LHCN-M2 (cell line): ENCODE results near the gene ZNF592. TPM values are rescaled to one million over a fixed set of nuclear protein-coding genes. Genes with fewer than 3 reads are reported as not detected.
A peak's percentile ranks its signal among the peaks of the same experiment; 100 is the strongest.

Experiments used
- DNase-seq: peaks from one replicate; pipeline ENCODE4 v3.0.0-alpha.2; 2012; ENCODE audit warnings: low read depth
- total RNA-seq: library from RNA; depleted of rRNA; stranded (reverse); fragments of >200 nt; gene quantifications from 2 replicates; pipeline ENCODE4 v1.2.3, GENCODE V29; 2014

The ZNF592 gene
- total RNA-seq, 1 experiment from 2014 or later, result 12.2 TPM

- no peak for DNase-seq
These were observed 56.8 kb downstream of the ZNF592 start for GRCh38 chr15:84805221-84805620.

DNA sequence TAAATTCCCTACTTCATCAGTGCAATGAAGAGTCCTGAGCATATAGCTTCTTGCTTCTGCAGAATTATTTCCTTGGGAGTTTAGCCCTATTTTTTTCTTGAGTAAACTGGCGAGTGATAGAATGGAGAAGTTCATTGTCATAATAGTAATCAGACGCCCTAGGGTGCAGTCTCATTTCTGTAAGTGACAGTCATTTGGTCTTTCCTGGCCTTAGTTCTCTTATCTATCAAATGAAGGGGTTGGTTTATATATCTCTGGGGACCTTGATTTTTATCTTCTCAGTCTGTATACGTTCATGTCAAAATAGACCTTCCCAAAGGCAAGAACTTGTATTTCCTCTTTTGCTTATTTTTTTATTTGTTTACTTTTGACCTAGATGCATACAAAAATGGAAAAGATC, 58.8 kb downstream of the ZNF592 start:
- no peak for DNase-seq

DNA sequence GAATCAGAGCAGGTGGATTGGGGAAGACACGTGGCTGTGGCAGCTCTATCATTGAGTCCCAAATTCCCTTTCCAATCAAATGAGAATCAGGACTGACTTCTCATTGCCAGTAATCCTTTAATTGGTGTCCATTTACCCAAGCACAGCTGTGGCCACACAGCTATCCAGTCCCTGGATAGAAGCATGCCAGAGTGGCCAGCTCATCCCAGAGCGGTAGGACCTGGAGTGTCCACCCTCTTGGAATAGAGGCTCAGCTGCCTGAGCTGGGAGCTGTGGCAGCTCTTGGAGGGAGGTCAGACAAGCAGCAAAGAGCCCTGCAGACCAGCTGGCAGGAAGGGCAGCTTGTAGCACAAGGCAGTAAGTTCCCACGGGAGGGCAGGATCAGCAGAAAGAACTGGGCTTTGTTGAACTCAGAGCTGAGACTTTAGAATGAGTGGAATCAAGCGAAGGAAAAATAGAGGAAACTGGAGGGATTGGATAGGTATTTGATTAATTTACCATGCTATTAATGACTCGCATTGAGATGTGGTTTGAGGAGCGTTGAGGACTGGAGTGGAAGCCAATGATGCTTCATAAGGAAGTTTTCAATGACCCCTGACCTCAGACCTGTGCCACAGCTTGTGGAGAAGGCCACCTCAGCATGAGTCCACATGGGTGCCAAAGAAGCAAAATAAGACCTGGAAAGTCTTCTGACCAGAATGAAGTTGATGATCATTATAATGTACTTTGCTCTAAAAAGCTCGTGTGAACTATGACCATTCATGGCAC, 61.9 kb downstream of the ZNF592 start:
- peak; percentile 95 for DNase-seq

- no peak for DNase-seq
These were observed 62.8 kb downstream of the ZNF592 start for GRCh38 chr15:84811151-84811550.

GRCh38 chr15:84811828-84812227, 63.4 kb downstream of the ZNF592 start:
- no peak for DNase-seq

GRCh38 chr15:84812842-84813241, 64.5 kb downstream of the ZNF592 start:
- no peak for DNase-seq

GRCh38 chr15:84813435-84813834, 65.0 kb downstream of the ZNF592 start:
- no peak for DNase-seq

DNA sequence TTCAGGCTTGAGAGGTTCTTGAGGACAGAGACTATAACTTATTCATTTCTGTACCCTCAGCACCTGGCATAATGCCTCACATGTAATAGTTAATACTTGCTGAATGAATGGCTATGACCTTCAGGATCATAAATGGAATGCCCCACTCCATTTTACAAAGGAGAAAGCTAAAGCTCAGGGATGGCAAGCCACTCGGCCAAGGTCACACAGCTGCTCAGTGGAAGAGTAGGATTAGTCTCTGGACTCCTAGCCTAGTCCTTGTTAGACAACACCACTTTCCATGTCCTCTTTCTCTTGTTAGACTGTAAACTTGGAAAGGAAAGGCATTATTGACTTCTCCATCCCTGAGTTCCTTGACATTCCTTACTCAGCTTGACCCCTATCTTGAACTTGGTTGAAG, 65.5 kb downstream of the ZNF592 start:
- DNase-seq, result no peak

GRCh38 chr15:84814916-84815315, 66.5 kb downstream of the ZNF592 start:
- DNase-seq, result no peak

DNA sequence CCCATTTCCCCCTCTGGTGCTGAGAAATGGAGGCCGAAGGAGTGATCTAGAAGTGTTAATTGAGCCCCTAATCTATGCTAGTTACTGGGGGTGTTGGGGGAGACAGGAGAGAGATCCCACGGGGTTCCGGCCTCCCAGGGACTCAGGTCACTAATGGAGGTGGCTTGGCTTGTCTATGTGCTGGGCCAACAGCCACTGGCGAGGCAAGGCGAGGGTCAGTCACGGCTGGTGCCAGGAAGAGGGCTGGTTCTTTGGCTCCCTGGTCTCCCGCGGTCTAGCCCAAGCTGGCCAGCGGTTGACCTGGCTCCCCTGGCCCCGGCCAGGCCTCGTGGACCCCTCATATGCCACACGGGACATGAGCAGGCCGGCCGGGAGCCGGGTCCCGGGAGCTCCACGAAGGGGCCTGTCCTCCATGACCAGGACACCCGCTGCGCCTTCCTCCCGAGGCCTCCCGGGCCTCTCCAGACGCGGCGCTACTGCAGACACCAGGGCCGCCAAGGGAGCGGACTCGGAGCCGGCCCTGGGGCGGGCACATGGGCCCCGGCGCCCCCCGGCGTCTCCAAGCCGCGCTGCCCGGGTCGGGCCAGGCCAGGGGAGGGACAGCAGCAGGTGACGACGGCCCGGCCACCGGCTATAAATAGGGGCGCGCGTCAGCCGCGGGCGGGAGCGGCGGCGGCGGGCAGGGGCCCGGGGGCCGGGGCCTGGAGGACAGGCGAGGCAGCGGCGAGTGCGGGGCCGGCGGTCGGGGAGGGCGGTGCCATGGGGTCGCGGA, 68.5 kb downstream of the ZNF592 start, which contains the start of gene ALPK3:
TSS of gene ALPK3 (plus strand) at position 663 of the 772 bp plus-strand sequence. CDS start at position 760, 97 bp downstream.
- DNase-seq, result peak; percentile 83

DNA sequence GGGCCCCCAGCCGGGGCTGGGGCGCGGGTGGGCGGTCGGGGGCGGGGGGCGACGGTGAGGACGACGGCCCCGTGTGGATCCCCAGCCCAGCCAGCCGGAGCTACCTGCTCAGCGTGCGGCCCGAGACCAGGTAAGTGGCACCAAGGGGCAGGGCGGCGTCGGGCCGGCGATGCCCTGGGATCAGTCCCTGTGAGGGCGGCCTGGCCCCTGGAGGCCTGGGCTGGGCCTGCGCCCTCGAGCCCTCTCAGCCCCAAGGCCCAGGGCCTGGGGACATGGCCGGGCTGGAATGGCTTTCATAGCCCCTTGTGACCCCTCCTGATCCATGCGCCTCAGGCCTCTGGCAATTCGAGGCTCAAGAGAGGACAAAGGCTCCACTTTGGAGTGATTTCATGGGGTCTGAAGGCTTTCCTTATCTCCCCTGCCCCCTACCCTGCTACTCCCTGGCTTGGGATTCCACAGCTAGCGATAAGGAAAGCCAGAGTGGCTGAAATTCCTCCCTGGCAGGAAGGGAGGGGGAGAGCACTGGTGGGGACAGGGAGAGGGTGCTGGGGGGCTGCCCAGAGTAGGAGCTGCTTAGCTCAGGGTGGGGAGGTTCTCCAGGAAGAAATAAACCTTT, 69.2 kb downstream of the ZNF592 start:
- no peak for DNase-seq

DNA sequence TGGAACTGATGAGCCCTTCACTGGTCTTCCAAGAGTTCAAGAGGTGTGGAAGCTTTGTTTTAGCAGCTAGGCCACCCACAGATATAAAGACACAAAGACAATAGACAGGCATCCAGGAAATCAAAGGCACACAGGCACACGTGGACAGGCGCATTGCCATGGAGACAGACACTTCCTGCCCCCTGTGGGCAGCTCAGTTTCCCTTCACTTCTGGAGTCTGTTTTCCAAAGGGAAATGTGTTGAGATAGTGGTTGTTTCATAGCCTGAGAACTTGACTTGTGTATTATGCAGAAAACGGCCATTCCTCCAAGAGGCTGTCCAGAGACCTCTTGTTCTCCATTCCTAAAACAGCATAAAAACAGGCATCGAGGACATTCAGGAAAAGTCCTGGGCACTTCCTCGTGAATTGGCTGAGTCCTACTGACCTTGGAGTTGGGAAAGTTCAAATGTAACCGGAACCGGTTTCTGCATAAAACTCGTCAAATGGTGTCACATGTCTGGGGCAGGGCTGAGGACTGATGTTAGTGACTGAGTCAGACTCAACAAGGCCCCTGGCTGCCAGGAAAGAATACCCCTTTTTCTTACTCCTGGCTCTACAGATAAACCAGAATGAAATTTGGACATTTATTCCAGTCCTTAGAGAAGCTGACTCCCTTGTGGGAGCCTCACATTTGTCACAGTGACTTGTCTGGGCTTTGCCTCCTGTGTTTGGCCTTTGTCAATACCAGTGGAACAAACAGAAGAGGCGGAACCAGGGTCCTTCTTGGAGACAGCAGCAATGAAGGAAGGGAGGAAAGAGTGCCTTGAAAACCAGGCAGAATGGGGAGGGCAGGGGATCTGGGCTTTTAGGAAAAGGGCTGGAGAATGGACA, 70.1 kb downstream of the ZNF592 start:
- peak; percentile 84 for DNase-seq

DNA sequence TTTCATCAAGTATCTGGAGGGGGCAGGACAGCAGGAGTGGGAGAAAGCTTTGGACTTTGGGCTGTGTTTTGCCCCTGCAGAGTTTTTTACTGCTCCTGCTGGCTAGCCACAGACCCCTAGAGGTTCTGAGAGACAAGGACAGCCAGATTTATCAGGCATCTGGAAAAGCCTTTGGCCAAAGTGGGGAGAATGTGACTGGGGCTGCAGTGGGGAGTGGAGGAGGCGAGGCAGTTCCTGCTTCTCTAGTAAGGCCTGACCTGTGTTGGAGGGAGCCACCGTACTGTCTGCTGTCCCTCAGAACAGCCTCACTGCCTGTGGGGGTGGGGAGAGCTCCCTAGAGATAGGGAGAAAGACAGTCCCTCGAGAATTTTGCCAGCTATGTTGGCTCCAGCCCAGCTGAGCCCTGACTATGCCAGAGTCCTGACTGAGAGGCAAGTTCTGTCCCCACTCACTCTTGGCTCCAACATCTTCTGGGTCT, 70.9 kb downstream of the ZNF592 start:
- DNase-seq, result peak; percentile 40

GRCh38 chr15:84819791-84820190, 71.4 kb downstream of the ZNF592 start:
- DNase-seq, result no peak

- DNase-seq, result no peak
These were observed 73.2 kb downstream of the ZNF592 start for GRCh38 chr15:84821501-84822021.

DNA sequence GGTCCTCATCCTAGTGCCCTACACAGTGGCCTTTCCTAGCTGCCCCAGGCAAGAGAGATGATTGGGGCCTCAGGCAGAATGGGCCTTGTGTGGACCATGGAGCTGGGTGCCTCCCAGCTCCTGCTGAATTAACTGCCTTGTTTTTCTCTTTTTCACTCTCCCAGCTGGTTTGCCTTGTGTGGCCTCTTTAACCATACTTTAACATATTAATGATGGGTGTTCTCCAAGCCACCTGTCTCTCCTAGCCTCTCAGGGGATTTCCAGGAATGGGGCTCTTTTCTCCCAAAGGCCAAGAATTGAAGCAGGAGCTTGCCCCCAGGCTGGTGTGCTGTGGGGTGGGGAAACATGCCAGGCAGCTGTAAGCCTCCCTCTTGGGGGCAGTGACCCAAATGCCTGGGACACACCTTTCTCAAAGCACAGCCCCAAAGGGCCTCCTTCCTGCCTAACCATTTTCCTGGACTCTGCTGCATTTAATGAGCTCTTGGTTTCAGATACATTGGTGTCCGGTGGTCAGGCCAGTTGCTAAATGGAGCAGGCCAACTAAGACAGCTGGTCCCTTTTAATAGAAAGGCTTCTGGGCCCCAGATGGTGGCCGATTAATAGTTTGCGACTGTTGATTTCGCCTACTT, 74.4 kb downstream of the ZNF592 start:
- peak; percentile 34 for DNase-seq

DNA sequence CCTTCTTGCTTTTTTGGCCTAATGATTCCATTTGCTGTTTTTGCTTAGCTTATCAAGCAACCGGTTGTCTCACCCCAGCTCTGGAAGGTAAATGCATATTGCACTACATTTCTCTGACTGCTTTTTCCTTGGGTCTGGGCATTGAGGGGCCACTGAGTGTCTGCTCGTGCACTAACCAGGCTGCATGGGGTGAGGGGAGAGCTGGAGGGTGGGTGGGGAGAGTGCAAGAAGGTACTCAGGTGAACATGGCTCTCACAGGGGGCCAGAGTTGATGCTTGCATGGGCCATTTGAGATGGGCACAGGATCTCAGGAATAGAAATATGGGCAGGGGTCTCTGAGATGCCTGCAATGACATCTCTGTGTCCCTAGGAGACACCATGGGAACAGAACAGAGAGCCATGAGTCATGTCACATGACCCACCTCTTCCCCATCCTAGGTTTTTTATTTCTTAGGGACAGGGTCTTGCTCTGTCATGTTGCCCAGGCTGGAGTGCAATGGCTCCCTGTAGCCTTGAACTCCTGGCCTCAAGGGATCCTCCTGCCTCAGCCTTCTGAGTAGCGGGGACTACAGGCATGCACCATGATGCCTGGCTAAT, 75.0 kb downstream of the ZNF592 start:
- no peak for DNase-seq

- DNase-seq, result no peak
These were observed 76.0 kb downstream of the ZNF592 start for GRCh38 chr15:84824260-84825007.

DNA sequence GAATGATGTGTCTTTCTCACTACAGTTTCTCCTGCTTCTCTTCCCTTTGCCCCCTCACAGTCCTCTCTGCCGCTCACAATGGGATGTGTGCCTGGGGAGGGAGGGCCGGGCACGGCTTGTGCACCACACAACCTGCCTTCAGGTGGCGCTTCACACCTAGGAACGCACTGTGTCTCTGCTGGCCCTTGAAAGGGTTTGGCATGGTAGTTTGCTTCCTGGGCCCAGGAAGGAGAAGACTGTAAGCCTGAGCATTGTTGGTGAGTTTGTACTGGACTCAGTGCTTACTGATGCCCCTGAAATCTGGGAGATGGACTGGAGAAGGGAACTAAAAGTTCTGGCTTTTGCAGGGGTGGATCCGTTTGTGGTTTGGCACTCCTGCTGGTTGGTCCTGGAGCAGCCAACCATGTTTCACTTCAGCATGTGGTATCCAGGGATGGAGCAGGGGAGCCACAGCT, 78.0 kb downstream of the ZNF592 start:
- peak; percentile 43 for DNase-seq
